Ovary (tissue), 9 donors: ENCODE measurements around the gene VWA5B2. TPM values are rescaled to one million over a fixed set of nuclear protein-coding genes. Genes with fewer than 3 reads are reported as not detected.
A peak's percentile ranks its signal among the peaks of the same experiment; 100 is the strongest.

Source experiments
- DNase-seq, 5 donors: peaks; one replicate each; pipeline ENCODE4 v3.0.0-alpha.2; 2019 to 2020
- H3K27ac ChIP-seq, 2 donors: fragments of 200-600 bp; one replicate each; pipeline versions ENCODE4 v1.5.1 to v1.8.0; 2019 to 2022
- H3K27me3 ChIP-seq: fragments of 200-600 bp; one replicate; pipeline ENCODE4 v1.8.0; 2022
- H3K36me3 ChIP-seq: fragments of 200-600 bp; sonication (generic); one replicate; pipeline ENCODE4 v1.5.1; 2019
- H3K4me1 ChIP-seq: one replicate; pipeline ENCODE4 v1.8.1; 2013; ENCODE audit warnings: mild to moderate bottlenecking, moderate library complexity; ENCODE audit not compliant: insufficient read depth
- H3K4me3 ChIP-seq: fragments of 200-600 bp; sonication (generic); one replicate; pipeline ENCODE4 v1.5.1; 2017
- H3K9me3 ChIP-seq, 2 donors: fragments of 200-600 bp in 1 of 2; sonication (generic) in 1 of 2; one replicate each; pipeline versions ENCODE4 v1.5.1 to v1.8.1; 2013 to 2019; ENCODE audit warnings: mild to moderate bottlenecking in 1 of 2, moderate library complexity in 1 of 2
- CTCF ChIP-seq, 3 donors: fragments of 450-650 bp in 2 of 3; fragments of 200-600 bp in 1 of 3; IDR thresholded peaks; one replicate each; pipeline versions ENCODE4 v1.5.1 to v1.8.0; 2016 to 2022; ENCODE audit warnings: antibody characterized with exemption in 3 of 3, mild to moderate bottlenecking in 1 of 3
- EP300 ChIP-seq: sonication (generic); formaldehyde crosslinking; IDR thresholded peaks from one replicate; pipeline ENCODE4 v1.6.1; 2017; ENCODE audit warnings: antibody characterized with exemption
- POLR2A ChIP-seq: fragments of 450-650 bp; IDR thresholded peaks from one replicate; pipeline ENCODE4 v1.6.1; 2017; ENCODE audit warnings: antibody characterized with exemption, mild to moderate bottlenecking, moderate library complexity
- WGBS, 3 donors: extraction: QIAGEN DNeasy Blood & Tissue Kit in 1 of 3; methylation state at CpG; one replicate each; pipeline versions ENCODE4 v1.1.5 to v1.1.7; 2013 to 2017; 5-methylcytosine and 5-hydroxymethylcytosine counted together
- intact Hi-C, 4 donors: fragments of 100-400 bp; cut with DNase I; formaldehyde crosslinking; loops; one replicate each; pipeline versions ENCODE4 v1.11.0 to v1.15.1; 2022 to 2023
- microRNA counts: library from miRNA; unstranded; fragments of <30 nt; microRNA quantifications from one replicate; lab custom pipeline; 2016
- microRNA-seq, 3 donors: library from miRNA; unstranded; fragments of <30 nt; microRNA quantifications; one replicate each; pipeline versions ENCODE4 to v1.2.0, GENCODE V29; 2019 to 2020
- polyA plus RNA-seq, 2 donors: library from polyadenylated mRNA; stranded (reverse); fragments of 200-250 nt in 1 of 2; fragments of 350-450 nt in 1 of 2; fragmentation: Illumina TruSeq in 1 of 2; extraction: RNeasy Lipid Tissue Mini Kit (QIAGEN cat#74804) in 1 of 2; gene quantifications; one replicate each; pipeline ENCODE4 v1.2.3, GENCODE V29; 2013 to 2014
- small RNA-seq: library from RNA; depleted of rRNA; stranded (forward); fragments of <200 nt; gene quantifications from one replicate; pipeline ENCODE3, GENCODE V24; 2016
- total RNA-seq, 7 donors: library from RNA; depleted of rRNA in 2 of 7; stranded (reverse); fragments of >200 nt in 2 of 7; fragmentation: NEBNext Ultra II Directional in 3 of 7; extraction: Animal tissue kit (Norgen Biotek cat#: 25700) in 3 of 7; gene quantifications; one replicate each; pipeline versions ENCODE4 v1.1.0 to v1.2.4, GENCODE V29; 2016 to 2023
- donor health status: DM: no; HTN: no; CAD: no; lungs with moderate emphysema.
- donor health status: DM: no; HTN: no; CAD: no.
- donor health status: Bipolar disorder and iron deficiency.
- donor health status: DM: yes; HTN: yes; CAD: no.
- donor health status: DM: no; HTN: no; CAD: no.
- donor health status: DM: yes; HTN: yes; CAD: no.

Gene VWA5B2
- total and polyA plus RNA-seq, 9 donors = 0.15 to 5.9 (median 0.48) TPM; not detected in 1

- intact Hi-C loops = loop anchor here in 1 of 4 donors (10.0 kb wide), 1 partner anchor 224 kb away; no protein-coding TSS in a partner anchor
Measured at GRCh38 chr3:184291044-184291737, 61.8 kb downstream of the VWA5B2 start.

More at GRCh38 chr3:184291044-184291737, 61.8 kb downstream of the VWA5B2 start:
- Histone ChIP-seq H3K9me3 (no peaks in the 10 kb centered on the region), H3K4me1 (no peaks in the 10 kb centered on the region), H3K27me3 (no peaks in the 10 kb centered on the region), H3K27ac (no peak overlapping the region), H3K4me3 (no peak overlapping the region), H3K36me3 (no peaks in the 10 kb centered on the region)
- WGBS, 3 donors = 87 to 89% (median 88%) methylated on average over 22 of the region's 22 CpGs
- no peak for TF ChIP-seq EP300
- no peak for TF ChIP-seq CTCF (IDR thresholded peaks at IDR 0.05)
- TF ChIP-seq POLR2A = no peak
- no peak for DNase-seq

MicroRNAs within 50 kb of the gene (microRNA counts, 767-probe panel; counts per million panel counts)
- microRNA hsa-miR-1224-3p (lab: Ali Mortazavi, UCI) (530 counts per million, percentile 78 among the panel's probes with 10 or more counts), microRNA hsa-miR-1224-5p (lab: Ali Mortazavi, UCI) (530 counts per million, percentile 78 among the panel's probes with 10 or more counts)

Small RNAs within 50 kb of the gene (microRNA-seq; reads per million reads assigned to microRNA genes)
- gene MIR1224 = 0 reads per million in 3 donors

Small RNAs within 50 kb of the gene (small RNA-seq; reads per million reads assigned to genes)
- not detected for gene MIR1224

Other genes with a start within 250 kb of the VWA5B2 start
- 10 to 100 TPM; 16.3 to 23.1 (median 19.8) TPM for gene ABCC5, start 211.7 kb upstream of the VWA5B2 start, total RNA-seq
- gene ABCC5, start 211.7 kb upstream of the VWA5B2 start, polyA plus RNA-seq = 10 to 100 TPM; 19.4 to 29.4 TPM
- gene HTR3D, start 197.8 kb upstream of the VWA5B2 start, total RNA-seq = under 1 TPM in 1 of 7 donors, not detected in 6; 0.24 TPM
- gene HTR3D, start 197.8 kb upstream of the VWA5B2 start, polyA plus RNA-seq = not detected
- gene HTR3C, start 176.5 kb upstream of the VWA5B2 start, total RNA-seq = not detected
- gene HTR3C, start 176.5 kb upstream of the VWA5B2 start, polyA plus RNA-seq = not detected
- not detected for gene HTR3E, start 132.5 kb upstream of the VWA5B2 start, total RNA-seq
- gene HTR3E, start 132.5 kb upstream of the VWA5B2 start, polyA plus RNA-seq = not detected
- gene EIF2B5, start 94.2 kb upstream of the VWA5B2 start, total RNA-seq = 10 to 100 TPM; 18.6 to 31.9 (median 28.7) TPM
- 10 to 100 TPM; 26.2 to 42.4 TPM for gene EIF2B5, start 94.2 kb upstream of the VWA5B2 start, polyA plus RNA-seq
- 10 to 100 TPM; 30.2 to 93.8 (median 74.8) TPM for gene DVL3, start 74.2 kb upstream of the VWA5B2 start, total RNA-seq
- 10 to 100 TPM; 40.8 to 48.1 TPM for gene DVL3, start 74.2 kb upstream of the VWA5B2 start, polyA plus RNA-seq
- gene AP2M1, start 54.7 kb upstream of the VWA5B2 start, total RNA-seq = 100 to 1,000 TPM; 107 to 281 (median 252) TPM
- gene AP2M1, start 54.7 kb upstream of the VWA5B2 start, polyA plus RNA-seq = 100 to 1,000 TPM; 236 to 371 TPM
- 10 to 100 TPM; 56.6 to 82.0 (median 61.7) TPM for gene ABCF3, start 43.4 kb upstream of the VWA5B2 start, total RNA-seq
- 10 to 100 TPM; 30.2 to 42.8 TPM for gene ABCF3, start 43.4 kb upstream of the VWA5B2 start, polyA plus RNA-seq
- gene ALG3, start 19.4 kb downstream of the VWA5B2 start, total RNA-seq = 10 to 100 TPM; 20.0 to 42.0 (median 23.0) TPM
- 10 to 100 TPM; 17.8 to 25.4 TPM for gene ALG3, start 19.4 kb downstream of the VWA5B2 start, polyA plus RNA-seq
- 1 to 10 TPM; 1.6 to 3.3 (median 2.1) TPM for gene EEF1AKMT4, start 20.1 kb downstream of the VWA5B2 start, total RNA-seq
- gene EEF1AKMT4, start 20.1 kb downstream of the VWA5B2 start, polyA plus RNA-seq = 1 to 10 TPM in 1 of 2 donors, under 1 TPM in 1; 0.87 to 1.2 TPM
- gene CAMK2N2, start 32.0 kb downstream of the VWA5B2 start, total RNA-seq = under 1 TPM in 2 of 7 donors, not detected in 5; 0.23 to 0.26 TPM
- under 1 TPM; 0.08 to 0.13 TPM for gene CAMK2N2, start 32.0 kb downstream of the VWA5B2 start, polyA plus RNA-seq
- gene ECE2, start 46.4 kb downstream of the VWA5B2 start, total RNA-seq = not detected
- under 1 TPM in 1 of 2 donors, not detected in 1; 0.43 TPM for gene ECE2, start 46.4 kb downstream of the VWA5B2 start, polyA plus RNA-seq
- 100 to 1,000 TPM in 6 of 7 donors, 10 to 100 TPM in 1; 74.4 to 149 (median 138) TPM for gene PSMD2, start 69.7 kb downstream of the VWA5B2 start, total RNA-seq
- gene PSMD2, start 69.7 kb downstream of the VWA5B2 start, polyA plus RNA-seq = 100 to 1,000 TPM; 119 to 177 TPM
- gene EIF4G1, start 85.0 kb downstream of the VWA5B2 start, total RNA-seq = 100 to 1,000 TPM in 6 of 7 donors, 10 to 100 TPM in 1; 72.4 to 295 (median 212) TPM
- 100 to 1,000 TPM; 110 to 159 TPM for gene EIF4G1, start 85.0 kb downstream of the VWA5B2 start, polyA plus RNA-seq
- gene FAM131A, start 108.0 kb downstream of the VWA5B2 start, total RNA-seq = 10 to 100 TPM; 16.4 to 37.8 (median 32.9) TPM
- 10 to 100 TPM in 1 of 2 donors, 1 to 10 TPM in 1; 8.7 to 19.7 TPM for gene FAM131A, start 108.0 kb downstream of the VWA5B2 start, polyA plus RNA-seq
- 10 to 100 TPM in 4 of 7 donors, 1 to 10 TPM in 3; 5.7 to 18.0 (median 15.4) TPM for gene CLCN2, start 132.0 kb downstream of the VWA5B2 start, total RNA-seq
- 10 to 100 TPM in 1 of 2 donors, 1 to 10 TPM in 1; 3.5 to 11.7 TPM for gene CLCN2, start 132.0 kb downstream of the VWA5B2 start, polyA plus RNA-seq
- gene POLR2H, start 132.1 kb downstream of the VWA5B2 start, total RNA-seq = 10 to 100 TPM; 47.3 to 86.9 (median 60.6) TPM
- 10 to 100 TPM; 52.6 to 67.2 TPM for gene POLR2H, start 132.1 kb downstream of the VWA5B2 start, polyA plus RNA-seq
- 1 to 10 TPM in 4 of 7 donors, under 1 TPM in 3; 0.34 to 2.0 (median 1.2) TPM for gene THPO, start 148.6 kb downstream of the VWA5B2 start, total RNA-seq
- gene THPO, start 148.6 kb downstream of the VWA5B2 start, polyA plus RNA-seq = 1 to 10 TPM in 1 of 2 donors, under 1 TPM in 1; 0.98 to 1.5 TPM
- 10 to 100 TPM; 11.5 to 37.3 (median 20.5) TPM for gene CHRD, start 150.5 kb downstream of the VWA5B2 start, total RNA-seq
- 10 to 100 TPM in 1 of 2 donors, 1 to 10 TPM in 1; 3.1 to 26.9 TPM for gene CHRD, start 150.5 kb downstream of the VWA5B2 start, polyA plus RNA-seq